ENCODE measurements around the gene PDGFD.

DNA sequence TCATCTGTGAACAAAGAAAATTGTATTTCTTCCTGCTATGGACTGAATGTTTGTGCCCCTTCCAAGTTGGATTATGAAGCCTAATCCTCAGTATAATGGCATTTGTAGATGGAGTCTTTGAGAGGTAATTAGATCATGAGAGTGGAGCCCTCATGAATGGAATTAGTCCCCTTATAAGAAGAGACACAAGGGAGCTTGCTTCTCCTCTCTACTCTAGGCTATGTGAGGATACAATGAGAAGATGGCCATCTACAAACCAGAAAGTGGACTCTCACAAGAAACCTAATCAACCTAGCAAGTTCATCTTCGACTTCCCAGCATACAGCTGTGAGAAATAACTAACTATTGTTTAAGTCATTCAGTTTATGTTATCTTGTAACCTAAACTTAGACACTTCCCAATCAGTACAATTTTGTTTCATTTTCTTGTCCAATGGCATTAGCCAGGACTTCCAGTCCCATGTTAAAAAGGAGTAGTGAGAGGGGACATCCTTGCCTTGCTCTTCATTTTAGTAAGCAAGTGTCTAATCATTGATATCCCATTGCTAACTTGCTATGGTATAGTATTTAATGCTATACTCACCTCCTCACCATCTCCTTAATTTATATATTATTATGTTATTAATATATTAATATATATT lies 45.7 kb downstream of the PDGFD start:
- TF ChIP-seq, protein P1, sequence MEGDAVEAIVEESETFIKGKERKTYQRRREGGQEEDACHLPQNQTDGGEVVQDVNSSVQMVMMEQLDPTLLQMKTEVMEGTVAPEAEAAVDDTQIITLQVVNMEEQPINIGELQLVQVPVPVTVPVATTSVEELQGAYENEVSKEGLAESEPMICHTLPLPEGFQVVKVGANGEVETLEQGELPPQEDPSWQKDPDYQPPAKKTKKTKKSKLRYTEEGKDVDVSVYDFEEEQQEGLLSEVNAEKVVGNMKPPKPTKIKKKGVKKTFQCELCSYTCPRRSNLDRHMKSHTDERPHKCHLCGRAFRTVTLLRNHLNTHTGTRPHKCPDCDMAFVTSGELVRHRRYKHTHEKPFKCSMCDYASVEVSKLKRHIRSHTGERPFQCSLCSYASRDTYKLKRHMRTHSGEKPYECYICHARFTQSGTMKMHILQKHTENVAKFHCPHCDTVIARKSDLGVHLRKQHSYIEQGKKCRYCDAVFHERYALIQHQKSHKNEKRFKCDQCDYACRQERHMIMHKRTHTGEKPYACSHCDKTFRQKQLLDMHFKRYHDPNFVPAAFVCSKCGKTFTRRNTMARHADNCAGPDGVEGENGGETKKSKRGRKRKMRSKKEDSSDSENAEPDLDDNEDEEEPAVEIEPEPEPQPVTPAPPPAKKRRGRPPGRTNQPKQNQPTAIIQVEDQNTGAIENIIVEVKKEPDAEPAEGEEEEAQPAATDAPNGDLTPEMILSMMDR (IDR thresholded peaks at IDR 0.05; ENCODE audit: poor library complexity, severe bottlenecking): no peak
- TF ChIP-seq, protein P2, sequence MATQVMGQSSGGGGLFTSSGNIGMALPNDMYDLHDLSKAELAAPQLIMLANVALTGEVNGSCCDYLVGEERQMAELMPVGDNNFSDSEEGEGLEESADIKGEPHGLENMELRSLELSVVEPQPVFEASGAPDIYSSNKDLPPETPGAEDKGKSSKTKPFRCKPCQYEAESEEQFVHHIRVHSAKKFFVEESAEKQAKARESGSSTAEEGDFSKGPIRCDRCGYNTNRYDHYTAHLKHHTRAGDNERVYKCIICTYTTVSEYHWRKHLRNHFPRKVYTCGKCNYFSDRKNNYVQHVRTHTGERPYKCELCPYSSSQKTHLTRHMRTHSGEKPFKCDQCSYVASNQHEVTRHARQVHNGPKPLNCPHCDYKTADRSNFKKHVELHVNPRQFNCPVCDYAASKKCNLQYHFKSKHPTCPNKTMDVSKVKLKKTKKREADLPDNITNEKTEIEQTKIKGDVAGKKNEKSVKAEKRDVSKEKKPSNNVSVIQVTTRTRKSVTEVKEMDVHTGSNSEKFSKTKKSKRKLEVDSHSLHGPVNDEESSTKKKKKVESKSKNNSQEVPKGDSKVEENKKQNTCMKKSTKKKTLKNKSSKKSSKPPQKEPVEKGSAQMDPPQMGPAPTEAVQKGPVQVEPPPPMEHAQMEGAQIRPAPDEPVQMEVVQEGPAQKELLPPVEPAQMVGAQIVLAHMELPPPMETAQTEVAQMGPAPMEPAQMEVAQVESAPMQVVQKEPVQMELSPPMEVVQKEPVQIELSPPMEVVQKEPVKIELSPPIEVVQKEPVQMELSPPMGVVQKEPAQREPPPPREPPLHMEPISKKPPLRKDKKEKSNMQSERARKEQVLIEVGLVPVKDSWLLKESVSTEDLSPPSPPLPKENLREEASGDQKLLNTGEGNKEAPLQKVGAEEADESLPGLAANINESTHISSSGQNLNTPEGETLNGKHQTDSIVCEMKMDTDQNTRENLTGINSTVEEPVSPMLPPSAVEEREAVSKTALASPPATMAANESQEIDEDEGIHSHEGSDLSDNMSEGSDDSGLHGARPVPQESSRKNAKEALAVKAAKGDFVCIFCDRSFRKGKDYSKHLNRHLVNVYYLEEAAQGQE (IDR thresholded peaks at IDR 0.05; ENCODE audit: borderline replicate concordance): no peak
- TF ChIP-seq TAF1 (IDR thresholded peaks at IDR 0.05; ENCODE audit: low read depth): no peak
- no peak for TF ChIP-seq EZH2 (IDR thresholded peaks at IDR 0.05; ENCODE audit: borderline replicate concordance, insufficient read depth, low read length, poor library complexity, severe bottlenecking)
- no peak for TF ChIP-seq MXI1 (conservative IDR thresholded peaks at IDR 0.05; ENCODE audit: poor library complexity, severe bottlenecking)
- no peak for TF ChIP-seq EP300 (conservative IDR thresholded peaks at IDR 0.05; ENCODE audit: poor library complexity, severe bottlenecking)
- TF ChIP-seq POLR2AphosphoS5 (IDR thresholded peaks at IDR 0.05): no peak

All from neural cell (in vitro differentiated cells).